HCEC 1CT (cell line): ENCODE measurements around the gene ABCA9.
"Not testable (repeated sequence)": the region's sequence is repeated elsewhere in the genome, so short reads cannot be mapped to it uniquely, and the experiment has no call there.

Experiments used
- DNase-seq: peaks from one replicate; pipeline ENCODE4 v3.0.0-alpha.2; 2017

The ABCA9 gene

DNA sequence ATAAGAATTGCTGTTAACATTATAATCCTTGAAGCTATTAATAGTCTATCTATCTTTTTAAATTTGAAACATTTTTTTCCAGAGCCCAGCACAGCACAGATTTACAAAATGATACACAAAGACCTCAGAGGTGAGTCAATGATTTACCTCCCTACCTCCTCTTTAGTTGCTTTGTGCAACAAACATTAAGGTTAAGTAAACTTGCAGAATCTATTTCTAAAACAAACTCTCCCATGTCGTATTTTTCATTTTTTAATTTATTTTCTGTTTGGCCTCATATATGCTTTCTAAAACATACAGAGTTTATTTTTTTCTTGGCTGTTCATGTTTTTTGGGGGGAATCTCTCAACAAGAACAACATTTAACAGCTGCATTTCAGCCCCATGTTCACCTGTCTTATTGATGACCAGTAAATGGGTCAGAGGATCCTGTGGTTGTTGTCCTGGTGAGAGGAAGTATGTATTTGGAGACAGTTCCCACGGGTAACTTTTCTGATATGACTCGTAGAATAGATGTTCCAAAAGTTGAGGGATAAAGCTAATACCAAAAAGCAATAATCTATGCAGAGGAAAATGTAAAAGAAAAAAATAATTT is 42.6 kb downstream of the ABCA9 start:
- DNase-seq, result no peak

DNA sequence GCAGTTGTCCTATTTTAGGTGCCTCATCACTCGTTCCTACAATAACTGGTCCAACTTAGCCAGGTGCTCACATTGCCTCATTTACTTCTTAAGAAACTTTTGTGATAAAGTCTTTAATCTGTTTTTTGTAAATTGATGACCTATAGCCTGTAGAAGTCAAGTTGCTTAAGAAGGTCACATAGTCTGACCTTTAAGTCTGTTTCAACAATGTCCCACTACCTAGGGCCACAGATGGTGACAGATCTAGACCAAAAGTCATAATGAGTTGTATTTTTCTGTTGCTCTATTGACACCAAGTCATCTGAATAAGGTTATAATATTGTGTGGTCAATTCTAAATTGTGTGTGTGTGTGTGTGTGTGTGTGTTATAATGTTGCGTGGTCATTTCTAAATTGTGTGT is 45.1 kb downstream of the ABCA9 start:
- DNase-seq, result no peak

DNA sequence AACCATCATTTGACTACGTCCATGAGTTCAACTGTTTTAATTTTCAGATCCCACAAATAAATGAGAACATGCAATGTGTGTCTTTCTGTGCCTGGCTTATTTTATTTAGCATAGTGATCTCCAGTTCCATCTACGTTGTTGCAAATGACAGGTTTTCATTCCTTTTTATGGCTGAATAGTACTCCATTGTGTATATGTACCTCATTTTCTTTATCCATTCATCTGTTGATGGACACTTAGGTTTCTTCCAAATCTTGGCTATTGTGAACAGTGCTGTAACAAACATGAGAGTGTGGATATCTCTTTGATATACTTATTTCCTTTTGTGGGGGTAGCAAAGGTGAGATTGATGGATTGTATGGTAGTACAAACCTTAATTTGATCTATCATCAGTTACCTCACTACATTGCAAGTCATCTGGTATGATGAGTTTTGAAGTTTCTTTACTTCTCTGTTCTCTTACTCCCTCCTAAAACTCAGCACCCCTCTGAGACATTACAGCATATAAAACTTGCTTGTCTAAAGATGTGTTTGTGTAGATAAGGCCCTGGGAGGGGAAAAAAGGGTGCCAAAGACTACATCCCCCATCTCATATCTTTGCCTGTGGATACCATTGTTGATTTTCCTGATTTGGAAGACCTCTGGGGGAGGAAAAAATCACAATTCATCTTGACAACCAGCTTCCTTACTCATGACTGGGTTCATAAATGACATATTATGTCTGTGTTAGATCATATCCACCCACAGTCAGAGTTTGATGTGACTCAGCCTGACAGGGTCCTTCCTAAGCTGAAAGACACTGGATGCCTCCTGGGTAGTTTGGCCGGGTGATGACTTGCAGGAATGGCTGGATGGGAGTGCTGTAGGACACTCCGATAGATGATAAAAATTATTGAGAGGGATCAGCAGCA is 47.6 kb downstream of the ABCA9 start:
- peak; percentile 27 for DNase-seq

DNA sequence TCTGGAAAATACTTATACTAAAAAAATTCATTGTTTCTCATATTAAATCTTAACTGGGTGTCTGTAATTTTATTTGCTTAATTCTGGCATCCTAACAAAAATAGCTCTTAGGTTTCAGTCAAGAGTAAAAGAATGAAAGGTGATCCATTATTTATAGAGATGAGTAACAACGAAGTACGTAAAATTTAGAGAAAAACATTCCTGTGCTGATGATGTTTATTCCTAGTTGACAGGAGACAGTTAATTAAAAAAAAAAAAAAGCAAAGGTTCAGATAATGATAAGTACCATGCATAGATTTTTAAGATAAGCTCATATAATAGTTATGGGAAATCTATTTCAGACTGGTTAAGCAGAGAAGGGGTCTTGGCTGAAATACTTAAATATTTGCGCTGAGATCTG is 50.8 kb downstream of the ABCA9 start:
- no peak for DNase-seq

DNA sequence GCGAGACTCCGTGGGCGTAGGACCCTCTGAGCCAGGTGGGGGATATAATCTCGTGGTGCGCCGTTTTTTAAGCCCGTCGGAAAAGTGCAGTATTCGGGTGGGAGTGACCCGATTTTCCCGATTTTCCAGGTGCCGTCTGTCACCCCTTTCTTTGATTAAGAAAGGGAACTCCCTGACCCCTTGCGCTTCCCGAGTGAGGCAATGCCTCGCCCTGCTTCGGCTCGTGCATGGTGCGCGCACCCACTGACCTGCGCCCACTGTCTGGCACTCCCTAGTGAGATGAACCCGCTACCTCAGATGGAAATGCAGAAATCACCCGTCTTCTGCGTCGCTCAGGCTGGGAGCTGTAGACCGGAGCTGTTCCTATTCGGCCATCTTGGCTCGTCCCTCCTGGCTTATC is 56.0 kb downstream of the ABCA9 start:
- not testable (repeated sequence) for DNase-seq

DNA sequence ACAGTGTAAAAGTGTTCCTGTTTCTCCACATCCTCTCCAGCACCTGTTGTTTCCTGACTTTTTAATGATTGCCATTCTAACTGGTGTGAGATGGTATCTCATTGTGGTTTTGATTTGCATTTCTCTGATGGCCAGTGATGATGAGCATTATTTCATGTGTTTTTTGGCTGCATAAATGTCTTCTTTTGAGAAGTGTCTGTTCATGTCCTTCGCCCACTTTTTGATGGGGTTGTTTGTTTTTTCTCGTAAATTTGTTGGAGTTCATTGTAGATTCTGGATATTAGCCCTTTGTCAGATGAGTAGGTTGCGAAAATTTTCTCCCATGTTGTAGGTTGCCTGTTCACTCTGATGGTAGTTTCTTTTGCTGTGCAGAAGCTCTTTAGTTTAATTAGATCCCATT is 61.0 kb downstream of the ABCA9 start:
- not testable (repeated sequence) for DNase-seq

DNA sequence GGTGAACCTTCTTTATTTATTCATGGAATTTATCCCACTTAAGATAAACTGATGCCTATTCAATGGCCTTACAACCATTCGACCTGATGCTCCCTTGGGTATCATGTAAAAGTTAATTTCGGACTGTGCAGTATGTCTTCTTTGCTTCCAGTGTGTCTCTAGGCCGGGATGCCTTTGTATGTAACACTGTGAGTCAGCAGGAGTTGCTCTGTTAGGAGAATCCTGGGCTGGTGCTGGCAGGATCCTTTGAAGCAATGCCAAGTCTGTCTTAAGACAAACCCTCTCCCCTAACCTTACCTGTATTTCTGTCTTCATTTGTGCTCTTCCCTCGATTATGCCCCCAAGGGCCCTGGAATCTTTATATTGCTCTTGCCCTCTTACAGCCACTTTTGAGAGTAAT is 67.6 kb downstream of the ABCA9 start:
- DNase-seq, result no peak

DNA sequence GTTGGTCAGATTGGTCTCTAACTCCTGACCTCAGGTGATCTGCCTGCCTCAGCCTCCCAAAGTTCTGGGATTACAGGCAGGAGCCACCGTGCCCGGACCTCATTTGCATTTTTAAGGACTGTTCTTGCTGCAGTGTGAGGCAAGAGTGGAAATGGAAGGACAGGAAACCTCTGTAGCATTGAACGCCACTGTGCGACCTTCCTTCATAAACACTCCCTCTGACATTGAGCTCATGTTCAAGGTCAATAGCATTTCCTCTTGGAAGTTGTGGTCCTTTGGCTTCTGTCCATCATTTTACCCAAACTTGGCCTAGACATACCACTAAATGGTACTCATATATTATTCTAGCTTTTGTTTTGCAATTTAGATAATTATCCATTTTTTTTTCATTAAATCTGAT is 72.8 kb downstream of the ABCA9 start:
- DNase-seq, result no peak

DNA sequence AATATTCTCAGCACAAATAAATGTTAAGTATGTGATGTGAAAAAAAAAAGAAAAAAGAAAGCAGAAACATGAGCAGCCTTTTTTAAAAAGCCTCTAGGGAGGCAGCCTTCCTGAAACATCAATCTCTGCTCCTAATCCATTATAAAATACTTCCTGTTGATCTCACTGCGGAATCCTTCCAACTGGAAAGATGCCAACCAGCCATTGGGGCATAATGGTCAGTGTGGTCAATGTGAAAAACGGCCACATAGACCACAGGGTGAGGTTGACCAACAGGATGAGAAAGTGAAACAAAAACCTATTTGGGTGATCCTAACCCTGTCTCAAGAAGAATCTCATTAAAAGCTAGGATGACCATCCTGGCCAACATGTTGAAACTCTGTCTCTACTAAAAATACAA is 79.4 kb downstream of the ABCA9 start:
- DNase-seq, result peak; percentile 56

DNA sequence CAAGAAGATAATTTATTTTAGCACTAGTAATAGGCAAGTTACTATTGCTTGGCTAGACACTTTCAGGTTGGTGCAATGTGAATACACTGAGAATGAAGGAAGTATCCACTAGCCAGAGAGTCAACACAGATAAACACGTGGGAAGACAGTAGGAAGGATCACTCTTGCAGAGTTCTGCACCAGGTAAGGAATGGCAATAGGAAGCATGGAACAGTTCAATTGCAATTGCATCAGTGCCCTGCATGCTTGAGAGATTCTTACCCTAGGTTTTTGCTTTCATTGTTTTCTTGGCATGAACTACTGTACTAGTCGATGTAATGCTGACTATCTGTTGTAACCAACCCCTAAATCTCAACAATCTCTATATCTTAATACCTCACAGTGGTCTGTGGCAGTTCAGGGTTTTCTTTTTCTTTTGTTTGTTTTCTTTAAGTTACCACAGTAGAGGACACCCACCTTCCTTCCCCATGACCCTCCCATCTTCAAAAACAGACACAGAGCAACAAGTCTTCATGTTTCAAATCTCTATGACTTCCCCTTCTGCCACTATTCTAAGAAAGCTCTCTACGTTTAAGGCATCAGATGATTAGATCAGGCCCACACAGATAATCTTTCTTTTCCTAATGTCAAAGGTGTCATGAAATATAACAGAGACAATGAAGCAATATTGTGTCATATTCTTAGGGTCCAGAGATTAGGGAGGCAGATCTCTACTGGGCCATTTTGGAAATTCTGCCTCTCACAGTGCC is 87.5 kb downstream of the ABCA9 start:
- DNase-seq, result no peak

DNA sequence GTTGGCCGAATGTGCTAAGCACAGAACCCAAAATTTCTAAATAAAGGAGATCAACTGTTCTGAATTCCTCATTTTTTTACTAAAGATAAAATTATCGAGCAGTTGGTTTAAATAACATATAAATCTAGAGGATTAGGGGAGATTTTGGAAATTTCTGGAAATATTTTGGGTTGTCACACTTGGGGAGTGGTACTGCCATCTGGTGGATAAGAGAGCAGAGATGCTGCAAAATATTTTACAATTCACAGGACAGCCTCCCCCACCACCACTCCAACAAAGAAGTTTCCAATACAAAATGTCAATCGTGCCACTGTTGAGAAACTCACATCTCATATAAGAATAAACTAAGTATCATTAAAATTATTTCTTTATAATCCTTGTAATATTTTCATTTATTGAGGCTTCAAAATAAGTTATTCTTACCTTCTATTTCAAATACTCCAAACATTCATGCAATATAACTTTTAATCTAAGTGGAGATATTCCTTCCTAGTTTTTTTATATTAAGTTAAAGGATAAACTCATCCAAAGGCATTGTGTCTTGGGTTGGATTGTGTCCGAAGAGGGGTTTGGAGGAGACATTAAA is 88.5 kb downstream of the ABCA9 start:
- DNase-seq, result peak; percentile 13

DNA sequence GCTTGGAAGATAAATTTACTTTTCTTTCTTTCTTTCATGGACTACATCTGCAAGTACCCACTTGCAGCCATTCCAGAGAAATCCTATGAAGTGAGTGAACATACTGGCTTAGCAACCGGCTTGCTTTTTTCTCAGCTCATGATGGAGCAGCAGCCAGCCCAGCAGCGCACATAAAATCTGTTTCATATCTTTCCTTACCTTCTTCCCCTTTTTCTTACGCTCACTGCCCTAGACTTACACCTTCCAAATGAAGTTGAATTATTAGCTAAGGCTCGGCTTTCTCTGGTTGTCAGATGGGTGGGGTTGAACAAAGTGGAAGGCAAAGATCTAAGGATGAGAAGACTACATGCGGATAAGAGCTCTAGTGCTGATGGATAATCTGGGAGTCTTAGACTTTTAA is 91.6 kb downstream of the ABCA9 start:
- DNase-seq, result no peak

DNA sequence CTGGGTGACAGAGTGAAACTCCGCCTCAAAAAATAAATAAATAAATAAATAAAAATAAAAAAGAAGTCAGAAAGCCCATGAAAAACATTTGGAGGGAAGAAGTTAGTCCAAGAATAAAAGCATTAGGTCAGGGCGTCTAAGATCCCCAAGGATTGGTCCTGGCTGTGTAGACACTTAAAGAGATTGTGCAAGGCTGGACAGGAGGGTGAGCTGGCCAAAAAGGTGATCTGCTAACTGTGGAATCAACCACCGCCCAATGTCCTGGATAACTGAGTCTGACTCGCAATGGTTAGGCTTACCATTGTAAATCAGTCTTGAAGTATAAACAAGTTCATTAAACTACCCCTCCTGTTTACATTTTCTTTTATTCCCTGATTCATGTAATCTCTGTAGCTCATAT is 96.8 kb downstream of the ABCA9 start:
- no peak for DNase-seq

DNA sequence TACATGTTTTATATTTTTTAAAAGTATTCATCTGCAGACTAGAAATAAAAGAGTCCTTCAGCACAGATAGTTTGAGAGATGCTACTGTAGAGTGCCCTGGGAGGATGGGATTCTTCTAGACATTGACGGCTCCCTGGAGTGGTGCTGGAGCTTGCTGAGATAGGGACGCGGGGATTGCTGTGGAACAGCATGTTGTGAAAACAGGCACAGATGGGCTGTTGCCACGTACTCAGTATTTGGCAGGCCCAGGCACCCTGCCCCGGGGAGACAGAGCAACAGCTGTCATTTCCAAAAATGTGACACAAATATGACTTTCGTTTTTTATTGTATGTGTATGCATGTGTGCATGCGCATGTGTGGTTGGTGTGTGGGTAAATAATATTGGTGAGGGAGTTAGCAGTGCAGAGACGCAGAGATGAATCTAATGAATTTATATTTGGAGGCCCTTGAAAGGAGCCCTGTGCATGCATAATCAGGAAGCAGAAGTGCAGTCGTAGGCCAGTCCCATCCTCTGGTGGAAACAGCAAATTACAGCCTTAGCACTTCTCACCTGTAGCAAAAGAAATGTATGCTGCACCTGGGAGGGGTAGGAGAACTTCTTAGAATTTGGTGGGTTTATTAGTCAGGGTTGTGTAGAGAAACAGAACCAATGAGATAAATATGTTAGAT is 99.4 kb downstream of the ABCA9 start:
- DNase-seq, result no peak

DNA sequence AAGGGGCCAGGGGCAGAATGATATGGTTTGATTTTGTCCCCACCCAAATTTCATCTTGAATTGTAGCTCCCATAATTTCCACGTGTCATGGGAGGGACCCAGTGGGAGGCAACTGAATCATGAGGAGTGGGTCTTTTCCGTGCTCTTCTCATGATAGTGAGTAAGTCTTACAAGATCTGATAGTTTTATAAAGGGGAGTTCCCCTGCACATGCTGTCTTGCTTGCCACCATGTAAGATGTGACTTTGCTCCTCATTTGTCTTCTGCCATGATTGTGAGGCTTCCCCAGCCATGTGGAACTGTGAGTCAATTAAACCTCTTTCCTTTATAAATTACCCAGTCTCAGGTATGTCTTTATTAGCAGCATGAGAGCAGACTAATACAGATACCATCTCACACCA is 101.6 kb downstream of the ABCA9 start:
- not testable (repeated sequence) for DNase-seq

DNA sequence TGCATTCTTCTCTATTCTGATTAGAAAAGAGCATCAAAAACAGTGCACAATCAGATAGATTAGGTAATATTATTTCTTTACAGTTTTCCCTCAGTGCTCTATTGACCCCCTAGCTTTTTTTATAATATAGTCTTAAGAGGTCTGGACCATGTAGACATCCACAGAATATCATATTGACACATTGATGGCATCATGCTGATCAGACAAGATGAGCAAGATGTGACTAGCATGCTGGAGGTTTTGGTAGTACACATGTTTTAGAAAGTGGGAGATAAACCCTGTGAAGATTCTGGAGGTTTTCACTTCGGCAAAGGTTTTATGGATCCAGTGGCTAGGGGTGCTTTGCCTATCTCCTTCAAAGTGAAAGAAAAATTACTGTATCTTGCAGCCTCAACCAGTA is 102.8 kb downstream of the ABCA9 start:
- no peak for DNase-seq

DNA sequence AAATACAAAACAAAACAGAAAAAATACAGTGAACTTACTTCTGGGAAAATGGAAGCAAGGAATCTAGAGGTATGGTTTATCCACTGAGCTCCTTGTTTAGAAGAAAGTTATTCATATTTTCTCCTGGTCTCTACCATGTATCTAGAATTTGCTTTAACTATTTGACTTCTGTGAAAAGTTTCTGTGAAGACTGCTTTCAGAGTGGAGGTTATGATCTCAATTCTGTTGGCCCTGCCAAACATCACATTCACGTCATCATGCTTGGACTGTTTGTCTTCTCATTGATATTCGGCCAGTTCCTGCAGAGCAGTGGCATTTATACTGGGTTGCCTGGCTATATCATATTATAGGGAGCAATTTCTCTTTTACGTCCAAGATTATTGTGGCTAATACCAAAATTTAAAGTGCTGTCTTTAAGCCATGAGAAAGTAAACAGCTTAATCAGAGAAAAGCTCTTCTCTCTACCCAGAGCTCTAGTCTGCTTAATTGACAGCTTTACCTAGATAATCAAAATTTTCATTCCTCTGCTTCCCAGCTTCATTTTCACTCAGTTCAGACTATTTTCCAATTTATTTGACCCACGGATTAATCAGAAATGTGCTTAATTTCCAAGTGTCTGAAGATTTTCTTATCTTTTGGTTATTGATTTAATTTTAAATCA is 105.4 kb downstream of the ABCA9 start, which contains the start of gene ABCA8:
Gene ABCA8 (minus strand): TSS at position 212 of the 661 bp plus-strand sequence. CDS start 13,358 bp downstream, outside the sequence.
- DNase-seq, result peak; percentile 62

DNA sequence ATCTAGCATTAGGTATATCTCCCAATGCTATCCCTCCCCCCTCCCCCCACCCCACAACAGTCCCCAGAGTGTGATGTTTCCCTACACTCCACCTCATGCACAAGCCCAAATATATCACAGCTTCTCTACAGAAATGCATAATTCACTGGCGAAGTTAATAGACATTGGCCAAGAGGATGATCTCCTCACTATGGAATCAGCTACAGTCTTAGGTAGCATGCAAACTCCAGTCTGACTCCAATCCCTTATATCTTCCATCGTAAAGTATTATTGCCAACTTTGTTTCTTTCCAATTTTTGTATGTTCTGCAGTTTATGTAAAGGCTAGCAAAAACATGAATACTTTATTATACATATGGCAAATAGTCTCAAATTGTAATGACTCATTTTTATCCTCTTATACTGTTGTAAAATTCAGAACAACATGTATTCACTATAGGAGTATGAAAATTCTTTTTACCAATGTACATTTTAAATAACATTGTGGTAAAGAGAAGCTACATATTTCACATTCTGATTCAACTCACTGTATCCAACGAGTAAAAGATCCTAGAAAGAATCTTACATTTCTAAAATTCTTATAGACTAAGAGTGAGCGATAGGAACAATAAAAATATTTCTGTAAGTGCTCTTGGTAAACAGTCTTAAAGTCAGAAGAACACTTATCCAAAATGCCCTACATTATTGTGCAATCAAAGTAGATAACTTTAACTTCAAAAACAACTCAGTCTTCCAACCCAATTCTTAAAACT is 106.4 kb downstream of the ABCA9 start:
- peak; percentile 25 for DNase-seq

DNA sequence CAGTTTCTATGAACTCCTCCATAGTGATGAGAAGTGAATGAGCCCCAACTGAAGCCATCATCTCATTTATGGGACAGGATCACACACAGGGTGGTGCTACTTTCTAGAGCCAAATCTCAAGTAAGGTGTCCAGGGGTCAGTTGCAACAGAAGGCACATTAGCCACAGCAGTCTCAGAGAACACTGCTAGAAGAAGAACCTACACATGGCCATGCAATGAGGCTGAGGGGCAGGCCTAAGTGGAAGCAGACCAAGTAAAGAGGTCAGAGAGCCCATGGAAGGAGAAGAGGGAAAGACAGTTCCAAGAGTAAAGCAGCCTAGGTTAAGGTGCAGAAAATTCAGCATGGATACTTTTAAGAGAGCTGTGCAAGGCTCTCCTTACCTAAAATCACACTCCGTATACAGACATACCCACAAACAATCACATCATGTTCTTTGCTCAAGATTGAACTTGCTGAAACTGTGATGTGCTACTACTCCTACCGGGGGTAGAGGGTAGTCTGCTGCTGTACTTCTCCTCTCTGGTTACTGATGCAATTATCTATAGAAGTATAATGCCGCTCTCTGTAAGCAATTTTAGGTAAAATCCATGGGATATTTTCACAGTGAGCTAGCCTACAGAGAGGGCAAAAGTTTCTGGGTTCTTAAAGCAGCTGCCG is 107.3 kb downstream of the ABCA9 start:
- no peak for DNase-seq

DNA sequence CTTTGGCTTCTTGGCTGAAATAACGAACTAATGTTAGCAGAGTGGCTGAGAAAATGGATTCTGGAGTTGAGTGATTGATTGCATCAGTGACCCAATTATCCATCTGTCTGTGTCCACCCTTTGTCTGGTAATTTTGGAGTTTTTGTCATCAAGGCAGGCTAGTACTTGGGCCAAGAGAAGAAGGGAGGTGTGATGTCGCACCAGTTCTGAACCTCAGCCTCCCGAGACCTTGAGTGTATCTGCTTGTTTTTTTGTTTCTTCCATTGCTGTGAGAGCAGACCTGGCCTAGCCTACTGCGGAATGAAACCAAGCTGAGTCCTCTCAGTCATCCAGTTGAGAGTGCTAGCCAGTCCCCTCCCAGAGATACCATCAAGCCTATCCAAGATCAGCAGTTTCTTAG is 110.0 kb downstream of the ABCA9 start:
- DNase-seq, result no peak

DNA sequence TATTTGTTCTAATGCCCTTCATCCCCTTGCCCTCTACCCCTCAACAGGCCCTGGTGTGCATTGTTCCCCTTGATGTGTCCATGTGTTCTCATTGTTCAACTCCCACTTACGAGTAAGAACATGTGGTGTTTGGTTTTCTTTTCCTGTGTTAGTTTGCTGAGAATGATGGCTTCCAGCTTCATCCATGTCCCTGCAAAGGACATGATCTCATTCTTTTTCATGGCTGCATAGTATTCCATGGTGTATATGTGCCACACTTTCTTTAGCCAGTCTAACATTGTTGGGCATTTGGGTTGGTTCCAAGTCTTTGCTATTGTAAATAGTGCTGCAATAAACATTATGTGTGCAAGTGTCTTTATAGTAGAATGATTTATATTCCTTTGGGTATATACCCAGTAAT is 112.9 kb downstream of the ABCA9 start:
- DNase-seq, result not testable (repeated sequence)
